ENCODE measurements around the gene FABP7. TPM values are rescaled to one million over a fixed set of nuclear protein-coding genes. Genes with fewer than 3 reads are reported as not detected.

FABP7 gene
- total RNA-seq, 1 donor from 2014 or later: not detected

GRCh38 chr6:122755901-122756300 lies 23.6 kb upstream of the FABP7 start:
- no peak for DNase-seq (ENCODE audit: low spot score)

GRCh38 chr6:122758927-122759334 lies 20.6 kb upstream of the FABP7 start:
- DNase-seq (ENCODE audit: low spot score): no peak

- no peak for DNase-seq (ENCODE audit: low spot score)
Observed at GRCh38 chr6:122760330-122760729, 19.2 kb upstream of the FABP7 start.

GRCh38 chr6:122766256-122766655 lies 13.3 kb upstream of the FABP7 start:
- no peak for DNase-seq (ENCODE audit: low spot score)

- DNase-seq (ENCODE audit: low spot score): no peak
Observed at GRCh38 chr6:122770835-122771601, 8.5 kb upstream of the FABP7 start.

GRCh38 chr6:122772724-122773415 lies 6.6 kb upstream of the FABP7 start:
- no peak for DNase-seq (ENCODE audit: low spot score)

GRCh38 chr6:122775975-122776374 lies 3.5 kb upstream of the FABP7 start:
- no peak for DNase-seq (ENCODE audit: low spot score)

- DNase-seq (ENCODE audit: low spot score): no peak
Observed at GRCh38 chr6:122778302-122778701, 1.2 kb upstream of the FABP7 start.

GRCh38 chr6:122778985-122779661 lies 393 bp upstream of the FABP7 start:
- no peak for DNase-seq (ENCODE audit: low spot score)

- DNase-seq (ENCODE audit: low spot score): no peak
Observed at GRCh38 chr6:122780114-122780513, 598 bp downstream of the FABP7 start.

- DNase-seq (ENCODE audit: low spot score): no peak
Observed at GRCh38 chr6:122781716-122782115, 2.2 kb downstream of the FABP7 start.

GRCh38 chr6:122783401-122783800 lies 3.9 kb downstream of the FABP7 start:
- no peak for DNase-seq (ENCODE audit: low spot score)

GRCh38 chr6:122785891-122786290 lies 6.4 kb downstream of the FABP7 start:
- no peak for DNase-seq (ENCODE audit: low spot score)

- no peak for DNase-seq (ENCODE audit: low spot score)
Observed at GRCh38 chr6:122787721-122788120, 8.2 kb downstream of the FABP7 start.

- no peak for DNase-seq (ENCODE audit: low spot score)
Observed at GRCh38 chr6:122788208-122788607, 8.7 kb downstream of the FABP7 start.

GRCh38 chr6:122788663-122789181 lies 9.2 kb downstream of the FABP7 start:
- no peak for DNase-seq (ENCODE audit: low spot score)

- peak; percentile 92 for DNase-seq (ENCODE audit: low spot score)
Observed at GRCh38 chr6:122789182-122790027, 9.9 kb downstream of the FABP7 start, which contains the start of gene SMPDL3A. Gene SMPDL3A, plus strand, starts transcription at chr6:122789258. Its CDS starts 89 bp downstream, at chr6:122789347.

- DNase-seq (ENCODE audit: low spot score): no peak
Observed at GRCh38 chr6:122790028-122790422, 10.5 kb downstream of the FABP7 start.

- no peak for DNase-seq (ENCODE audit: low spot score)
Observed at GRCh38 chr6:122790423-122791309, 11.2 kb downstream of the FABP7 start.

GRCh38 chr6:122791310-122791679 lies 11.8 kb downstream of the FABP7 start:
- no peak for DNase-seq (ENCODE audit: low spot score)

Measured in mesenteric fat pad (tissue), 1 donor.